Measurements from ENCODE around the gene PRICKLE4.

- TF ChIP-seq, protein P1, sequence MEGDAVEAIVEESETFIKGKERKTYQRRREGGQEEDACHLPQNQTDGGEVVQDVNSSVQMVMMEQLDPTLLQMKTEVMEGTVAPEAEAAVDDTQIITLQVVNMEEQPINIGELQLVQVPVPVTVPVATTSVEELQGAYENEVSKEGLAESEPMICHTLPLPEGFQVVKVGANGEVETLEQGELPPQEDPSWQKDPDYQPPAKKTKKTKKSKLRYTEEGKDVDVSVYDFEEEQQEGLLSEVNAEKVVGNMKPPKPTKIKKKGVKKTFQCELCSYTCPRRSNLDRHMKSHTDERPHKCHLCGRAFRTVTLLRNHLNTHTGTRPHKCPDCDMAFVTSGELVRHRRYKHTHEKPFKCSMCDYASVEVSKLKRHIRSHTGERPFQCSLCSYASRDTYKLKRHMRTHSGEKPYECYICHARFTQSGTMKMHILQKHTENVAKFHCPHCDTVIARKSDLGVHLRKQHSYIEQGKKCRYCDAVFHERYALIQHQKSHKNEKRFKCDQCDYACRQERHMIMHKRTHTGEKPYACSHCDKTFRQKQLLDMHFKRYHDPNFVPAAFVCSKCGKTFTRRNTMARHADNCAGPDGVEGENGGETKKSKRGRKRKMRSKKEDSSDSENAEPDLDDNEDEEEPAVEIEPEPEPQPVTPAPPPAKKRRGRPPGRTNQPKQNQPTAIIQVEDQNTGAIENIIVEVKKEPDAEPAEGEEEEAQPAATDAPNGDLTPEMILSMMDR (IDR thresholded peaks at IDR 0.05 in 2 of 3, conservative IDR thresholded peaks at IDR 0.05 in 1 of 3; ENCODE audit: borderline replicate concordance in 1 of 3, insufficient read depth in 1 of 3, low read depth in 2 of 3, low read length in 2 of 3), result no peak
- TF ChIP-seq, protein P2, sequence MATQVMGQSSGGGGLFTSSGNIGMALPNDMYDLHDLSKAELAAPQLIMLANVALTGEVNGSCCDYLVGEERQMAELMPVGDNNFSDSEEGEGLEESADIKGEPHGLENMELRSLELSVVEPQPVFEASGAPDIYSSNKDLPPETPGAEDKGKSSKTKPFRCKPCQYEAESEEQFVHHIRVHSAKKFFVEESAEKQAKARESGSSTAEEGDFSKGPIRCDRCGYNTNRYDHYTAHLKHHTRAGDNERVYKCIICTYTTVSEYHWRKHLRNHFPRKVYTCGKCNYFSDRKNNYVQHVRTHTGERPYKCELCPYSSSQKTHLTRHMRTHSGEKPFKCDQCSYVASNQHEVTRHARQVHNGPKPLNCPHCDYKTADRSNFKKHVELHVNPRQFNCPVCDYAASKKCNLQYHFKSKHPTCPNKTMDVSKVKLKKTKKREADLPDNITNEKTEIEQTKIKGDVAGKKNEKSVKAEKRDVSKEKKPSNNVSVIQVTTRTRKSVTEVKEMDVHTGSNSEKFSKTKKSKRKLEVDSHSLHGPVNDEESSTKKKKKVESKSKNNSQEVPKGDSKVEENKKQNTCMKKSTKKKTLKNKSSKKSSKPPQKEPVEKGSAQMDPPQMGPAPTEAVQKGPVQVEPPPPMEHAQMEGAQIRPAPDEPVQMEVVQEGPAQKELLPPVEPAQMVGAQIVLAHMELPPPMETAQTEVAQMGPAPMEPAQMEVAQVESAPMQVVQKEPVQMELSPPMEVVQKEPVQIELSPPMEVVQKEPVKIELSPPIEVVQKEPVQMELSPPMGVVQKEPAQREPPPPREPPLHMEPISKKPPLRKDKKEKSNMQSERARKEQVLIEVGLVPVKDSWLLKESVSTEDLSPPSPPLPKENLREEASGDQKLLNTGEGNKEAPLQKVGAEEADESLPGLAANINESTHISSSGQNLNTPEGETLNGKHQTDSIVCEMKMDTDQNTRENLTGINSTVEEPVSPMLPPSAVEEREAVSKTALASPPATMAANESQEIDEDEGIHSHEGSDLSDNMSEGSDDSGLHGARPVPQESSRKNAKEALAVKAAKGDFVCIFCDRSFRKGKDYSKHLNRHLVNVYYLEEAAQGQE (IDR thresholded peaks at IDR 0.05; ENCODE audit: low read depth), result no peak
- TF ChIP-seq ELF1 (IDR thresholded peaks at IDR 0.05; ENCODE audit: borderline replicate concordance, low read depth) (no peak), EZH2phosphoT487 (IDR thresholded peaks at IDR 0.05; ENCODE audit: borderline replicate concordance) (no peak), YY1 (IDR thresholded peaks at IDR 0.05; ENCODE audit: extremely low read depth, insufficient replicate concordance, low read depth, low read length) (no peak)
Measured at GRCh38 chr6:41791984-41792383, 11.4 kb downstream of the PRICKLE4 start.

Measured in HCT116 (cell line).